Fibroblast of lung (primary cell): ENCODE data around the gene RAP1A. TPM values are rescaled to one million over a fixed set of nuclear protein-coding genes. Genes with fewer than 3 reads are reported as not detected.

Source experiments
- DNase-seq, 2 donors: peaks; one replicate each; pipeline versions ENCODE4 v3.0.0 to v3.0.0-alpha.2; 2010; ENCODE audit warnings: low read depth in 2 of 2
- H2AFZ ChIP-seq: 2 replicates; pipeline ENCODE4 v1.5.1; 2012; ENCODE audit warnings: low read length, control low read depth, inconsistent platforms
- H3K27ac ChIP-seq: 2 replicates; pipeline ENCODE4 v1.5.1; 2011; ENCODE audit warnings: low read length, control low read depth; ENCODE audit not compliant: insufficient read depth
- H3K27me3 ChIP-seq: 2 replicates; pipeline ENCODE4 v1.5.1; 2011; ENCODE audit warnings: mild to moderate bottlenecking, low read length; ENCODE audit not compliant: control insufficient read depth, insufficient read depth
- H3K36me3 ChIP-seq: 2 replicates; pipeline ENCODE4 v1.5.1; 2011; ENCODE audit warnings: low read length; ENCODE audit not compliant: control insufficient read depth, insufficient read depth
- H3K4me1 ChIP-seq: 2 replicates; pipeline ENCODE4 v1.5.1; 2011; ENCODE audit warnings: low read length; ENCODE audit not compliant: control insufficient read depth, insufficient read depth; ENCODE audit errors: extremely low read depth
- H3K4me2 ChIP-seq: 2 replicates; pipeline ENCODE4 v1.5.1; 2011; ENCODE audit warnings: low read length, control low read depth; ENCODE audit not compliant: insufficient read depth; ENCODE audit errors: extremely low read depth
- H3K4me3 ChIP-seq, 4 experiments: fragments of 200-600 bp in 1 of 4; sonication (generic) in 1 of 4; replicated peaks in 1 of 4; 2 replicates each; pipeline ENCODE4 v1.5.1; 2011 to 2016; ENCODE audit warnings: low read length in 4 of 4, low read depth in 3 of 4, mild to moderate bottlenecking in 3 of 4, control low read depth in 2 of 4, inconsistent platforms in 1 of 4, mixed read lengths in 1 of 4; ENCODE audit not compliant: insufficient read depth in 1 of 4; ENCODE audit errors: control extremely low read depth in 1 of 4
- H3K79me2 ChIP-seq: 2 replicates; pipeline ENCODE4 v1.5.1; 2012; ENCODE audit warnings: mild to moderate bottlenecking, low read length, inconsistent platforms; ENCODE audit not compliant: control insufficient read depth, insufficient read depth
- H3K9ac ChIP-seq: 2 replicates; pipeline ENCODE4 v1.5.1; 2011; ENCODE audit warnings: mild to moderate bottlenecking, low read length, control low read depth; ENCODE audit not compliant: insufficient read depth
- H3K9me3 ChIP-seq: 2 replicates; pipeline ENCODE4 v1.5.1; 2012; ENCODE audit warnings: low read depth, low read length; ENCODE audit not compliant: control insufficient read depth, insufficient read depth
- H4K20me1 ChIP-seq: 2 replicates; pipeline ENCODE4 v1.5.1; 2011; ENCODE audit warnings: low read length; ENCODE audit not compliant: control insufficient read depth, insufficient read depth; ENCODE audit errors: extremely low read depth
- EZH2 ChIP-seq: IDR thresholded peaks from 2 replicates; pipeline ENCODE4 v1.5.1; 2012; ENCODE audit warnings: low read length, control low read depth, mild to moderate bottlenecking; ENCODE audit errors: missing control alignments
- polyA plus RNA-seq, 2 donors: library from polyadenylated mRNA; depleted of rRNA in 1 of 2; stranded (reverse) in 1 of 2; unstranded in 1 of 2; fragments of >200 nt; gene quantifications; 2 replicates each; pipeline ENCODE4 v1.2.1, GENCODE V29; 2011 to 2012; ENCODE audit warnings: missing spikeins in 1 of 2
- total RNA-seq: library from RNA; depleted of rRNA; stranded (reverse); fragments of >200 nt; gene quantifications from 2 replicates; pipeline ENCODE4 v1.2.1, GENCODE V29; 2014
- TF ChIP-seq, protein P1 (sequence below), 2 donors: IDR thresholded peaks in 1 of 2; conservative IDR thresholded peaks in 1 of 2; 1 replicate in 1 of 2; 2 replicates in 1 of 2; pipeline ENCODE4 v1.5.1; 2011 to 2012; ENCODE audit warnings: low read length in 2 of 2, control low read depth in 1 of 2, inconsistent platforms in 1 of 2, low read depth in 1 of 2, mild to moderate bottlenecking in 1 of 2

The RAP1A gene
- total and polyA plus RNA-seq, 2 donors (not counting 1 experiment from before 2014, with no cell fraction given): 13.5 to 99.5 TPM

- no peaks in the 10 kb centered on the region for H4K20me1 ChIP-seq
- no peak overlapping the region for H3K9ac ChIP-seq
- H3K79me2 ChIP-seq: no peaks in the 10 kb centered on the region
- peaks cover 21% of the 10 kb centered on the region for H3K4me1 ChIP-seq
- no peak for TF ChIP-seq EZH2
- TF ChIP-seq, protein P1, sequence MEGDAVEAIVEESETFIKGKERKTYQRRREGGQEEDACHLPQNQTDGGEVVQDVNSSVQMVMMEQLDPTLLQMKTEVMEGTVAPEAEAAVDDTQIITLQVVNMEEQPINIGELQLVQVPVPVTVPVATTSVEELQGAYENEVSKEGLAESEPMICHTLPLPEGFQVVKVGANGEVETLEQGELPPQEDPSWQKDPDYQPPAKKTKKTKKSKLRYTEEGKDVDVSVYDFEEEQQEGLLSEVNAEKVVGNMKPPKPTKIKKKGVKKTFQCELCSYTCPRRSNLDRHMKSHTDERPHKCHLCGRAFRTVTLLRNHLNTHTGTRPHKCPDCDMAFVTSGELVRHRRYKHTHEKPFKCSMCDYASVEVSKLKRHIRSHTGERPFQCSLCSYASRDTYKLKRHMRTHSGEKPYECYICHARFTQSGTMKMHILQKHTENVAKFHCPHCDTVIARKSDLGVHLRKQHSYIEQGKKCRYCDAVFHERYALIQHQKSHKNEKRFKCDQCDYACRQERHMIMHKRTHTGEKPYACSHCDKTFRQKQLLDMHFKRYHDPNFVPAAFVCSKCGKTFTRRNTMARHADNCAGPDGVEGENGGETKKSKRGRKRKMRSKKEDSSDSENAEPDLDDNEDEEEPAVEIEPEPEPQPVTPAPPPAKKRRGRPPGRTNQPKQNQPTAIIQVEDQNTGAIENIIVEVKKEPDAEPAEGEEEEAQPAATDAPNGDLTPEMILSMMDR (conservative IDR thresholded peaks at IDR 0.05 in 1 of 2, IDR thresholded peaks at IDR 0.05 in 1 of 2; ENCODE audit: low read depth in 1 of 2, low read length in 2 of 2): no peak
- no peak overlapping the region for H3K4me2 ChIP-seq
- DNase-seq: no peak
- H3K9me3 ChIP-seq: no peaks in the 10 kb centered on the region
- no peaks in the 10 kb centered on the region for H3K36me3 ChIP-seq
- no peak overlapping the region for H3K4me3 ChIP-seq
- H3K27ac ChIP-seq: peak overlapping the region; percentile 34
- H2AFZ ChIP-seq: no peak overlapping the region
- H3K27me3 ChIP-seq: no peaks in the 10 kb centered on the region
Observed at GRCh38 chr1:111720977-111721786, 101.6 kb downstream of the RAP1A start.

DNA sequence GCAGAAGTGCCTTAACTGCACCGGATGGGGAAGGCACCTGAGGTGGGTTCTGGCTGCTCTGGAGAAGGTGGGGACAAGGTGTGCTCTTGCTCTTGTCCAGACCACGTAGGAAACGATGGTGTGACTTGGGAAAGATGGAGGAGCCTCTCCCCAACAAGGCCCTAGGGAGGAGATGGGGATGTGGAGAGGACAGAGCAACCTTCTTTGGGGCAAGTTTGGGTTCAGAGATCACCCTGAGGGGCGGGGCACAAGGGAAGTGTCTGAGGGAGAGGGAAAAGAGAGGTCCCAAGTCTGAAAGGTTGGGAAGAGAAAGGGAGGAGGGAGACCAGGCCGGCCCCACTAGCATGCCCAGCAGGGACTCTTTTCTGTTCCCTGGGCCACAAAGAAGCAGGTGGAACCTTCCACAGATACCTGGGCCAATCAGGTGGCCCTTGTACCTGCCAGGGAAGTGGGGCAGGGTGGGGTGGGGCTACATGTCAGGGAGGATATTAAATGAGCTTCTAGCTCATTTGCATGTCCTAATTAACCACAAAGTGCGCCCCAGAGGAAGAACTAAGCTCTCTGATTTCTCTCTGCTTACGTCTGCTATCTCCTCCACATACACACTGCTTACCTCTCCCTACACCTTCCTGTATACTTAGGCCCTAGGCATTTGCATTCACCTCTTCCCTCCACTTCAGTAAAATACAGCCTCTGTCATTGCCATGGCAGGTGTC, 103.7 kb downstream of the RAP1A start:
- H3K27me3 ChIP-seq: no peaks in the 10 kb centered on the region
- no peak overlapping the region for H2AFZ ChIP-seq
- H3K4me3 ChIP-seq: no peak overlapping the region
- H4K20me1 ChIP-seq: no peaks in the 10 kb centered on the region
- no peak for DNase-seq
- no peak overlapping the region for H3K9ac ChIP-seq
- H3K27ac ChIP-seq: no peak overlapping the region
- peaks cover 21% of the 10 kb centered on the region for H3K4me1 ChIP-seq
- no peak overlapping the region for H3K4me2 ChIP-seq
- H3K36me3 ChIP-seq: peaks cover 7% of the 10 kb centered on the region
- TF ChIP-seq EZH2: no peak
- TF ChIP-seq, protein P1 (conservative IDR thresholded peaks at IDR 0.05 in 1 of 2, IDR thresholded peaks at IDR 0.05 in 1 of 2; ENCODE audit: low read depth in 1 of 2, low read length in 2 of 2): no peak
- H3K79me2 ChIP-seq: peaks cover 5% of the 10 kb centered on the region
- no peaks in the 10 kb centered on the region for H3K9me3 ChIP-seq

- Histone ChIP-seq H3K4me2 (no peak overlapping the region), H3K9ac (no peak overlapping the region)
Observed at GRCh38 chr1:111723871-111724270, 104.3 kb downstream of the RAP1A start.

More at GRCh38 chr1:111723871-111724270, 104.3 kb downstream of the RAP1A start:
- Histone ChIP-seq H3K4me3 (no peak overlapping the region), H3K9me3 (no peaks in the 10 kb centered on the region), H3K27ac (no peak overlapping the region), H3K79me2 (peaks cover 6% of the 10 kb centered on the region), H3K4me1 (peaks cover 21% of the 10 kb centered on the region), H3K36me3 (peaks cover 7% of the 10 kb centered on the region), H4K20me1 (no peaks in the 10 kb centered on the region), H2AFZ (no peak overlapping the region), H3K27me3 (no peaks in the 10 kb centered on the region)
- DNase-seq: no peak
- TF ChIP-seq, protein P1 (conservative IDR thresholded peaks at IDR 0.05 in 1 of 2, IDR thresholded peaks at IDR 0.05 in 1 of 2; ENCODE audit: low read depth in 1 of 2, low read length in 2 of 2): no peak
- no peak for TF ChIP-seq EZH2
